HAP-1 (cell line): ENCODE measurements around the gene SPN.
"Not testable (repeated sequence)": the region's sequence is repeated elsewhere in the genome, so short reads cannot be mapped to it uniquely, and the experiment has no call there.

Experiments used
- DNase-seq, 2 experiments: peaks; one replicate each; pipeline ENCODE4 v3.0.0-alpha.2; 2016 to 2020; ENCODE audit warnings: low spot score in 2 of 2
- H3K27me3 ChIP-seq: fragments of 250-450 bp; sonication (Bioruptor Pico); 2 replicates; pipeline ENCODE4 v1.5.1; 2020; ENCODE audit warnings: low read depth, mild to moderate bottlenecking, moderate library complexity
- H3K36me3 ChIP-seq: fragments of 250-450 bp; sonication (Bioruptor Pico); replicated peaks from 2 replicates; pipeline ENCODE4 v1.5.1; 2020; ENCODE audit warnings: mild to moderate bottlenecking
- H3K4me1 ChIP-seq: fragments of 250-450 bp; sonication (Bioruptor Pico); 2 replicates; pipeline ENCODE4 v1.5.1; 2020; ENCODE audit warnings: mild to moderate bottlenecking
- H3K4me3 ChIP-seq: fragments of 250-450 bp; sonication (Bioruptor Pico); 2 replicates; pipeline ENCODE4 v1.5.1; 2020; ENCODE audit warnings: mild to moderate bottlenecking, moderate library complexity
- H3K9me3 ChIP-seq: fragments of 250-450 bp; sonication (Bioruptor Pico); 2 replicates; pipeline ENCODE4 v1.5.1; 2020; ENCODE audit warnings: mild to moderate bottlenecking, moderate library complexity
- in situ Hi-C: fragments of 300-500 bp; cut with MboI; formaldehyde crosslinking; loops from 3 replicates; pipeline ENCODE4 v1.14.3; 2020; ENCODE audit warnings: low sequenced_read_pairs, inconsistent platforms, mixed read lengths

SPN gene

GRCh38 chr16:29635902-29636301 is 27.1 kb upstream of the SPN start:
- DNase-seq, H3K9me3 ChIP-seq, in situ Hi-C loops, H3K36me3 ChIP-seq, H3K4me1 ChIP-seq, H3K27me3 ChIP-seq, H3K4me3 ChIP-seq: not testable (repeated sequence)

GRCh38 chr16:29636368-29636767 is 26.7 kb upstream of the SPN start:
- H3K4me3 ChIP-seq, in situ Hi-C loops, H3K36me3 ChIP-seq, H3K9me3 ChIP-seq, H3K27me3 ChIP-seq, DNase-seq, H3K4me1 ChIP-seq: not testable (repeated sequence)

- in situ Hi-C loops, DNase-seq: not testable (repeated sequence)
These were observed 24.3 kb upstream of the SPN start for GRCh38 chr16:29638751-29639150.

GRCh38 chr16:29641561-29641960 is 21.5 kb upstream of the SPN start:
- in situ Hi-C loops: no loop called here
- Histone ChIP-seq H3K9me3 (no peaks in the 10 kb centered on the region), H3K4me1 (no peaks in the 10 kb centered on the region), H3K36me3 (no peaks in the 10 kb centered on the region), H3K4me3 (no peak overlapping the region), H3K27me3 (no peaks in the 10 kb centered on the region)
- DNase-seq: no peak

More at GRCh38 chr16:29638751-29639150, 24.3 kb upstream of the SPN start:
- H3K4me1 ChIP-seq, H3K27me3 ChIP-seq, H3K36me3 ChIP-seq, H3K4me3 ChIP-seq, H3K9me3 ChIP-seq: not testable (repeated sequence)

GRCh38 chr16:29643596-29643995 is 19.5 kb upstream of the SPN start:
- H3K4me1 ChIP-seq: no peaks in the 10 kb centered on the region
- DNase-seq: no peak
- H3K27me3 ChIP-seq: no peaks in the 10 kb centered on the region
- in situ Hi-C loops: no loop called here
- H3K36me3 ChIP-seq: no peaks in the 10 kb centered on the region
- no peaks in the 10 kb centered on the region for H3K9me3 ChIP-seq
- H3K4me3 ChIP-seq: no peak overlapping the region

GRCh38 chr16:29644338-29644857 is 18.6 kb upstream of the SPN start:
- H3K27me3 ChIP-seq: no peaks in the 10 kb centered on the region
- in situ Hi-C loops: no loop called here

GRCh38 chr16:29644973-29645693 is 17.9 kb upstream of the SPN start:
- no peak for DNase-seq
- no peaks in the 10 kb centered on the region for H3K27me3 ChIP-seq
- no peaks in the 10 kb centered on the region for H3K9me3 ChIP-seq
- in situ Hi-C loops: no loop called here
- H3K4me3 ChIP-seq: no peak overlapping the region
- no peaks in the 10 kb centered on the region for H3K4me1 ChIP-seq
- no peaks in the 10 kb centered on the region for H3K36me3 ChIP-seq

More at GRCh38 chr16:29644338-29644857, 18.6 kb upstream of the SPN start:
- no peaks in the 10 kb centered on the region for H3K36me3 ChIP-seq
- H3K9me3 ChIP-seq: no peaks in the 10 kb centered on the region
- DNase-seq: no peak
- no peaks in the 10 kb centered on the region for H3K4me1 ChIP-seq
- no peak overlapping the region for H3K4me3 ChIP-seq

GRCh38 chr16:29645694-29646187 is 17.3 kb upstream of the SPN start:
- H3K36me3 ChIP-seq: no peaks in the 10 kb centered on the region
- H3K27me3 ChIP-seq: no peaks in the 10 kb centered on the region
- in situ Hi-C loops: no loop called here
- peak; percentile 22 to 34 for DNase-seq
- no peak overlapping the region for H3K4me3 ChIP-seq
- H3K9me3 ChIP-seq: no peaks in the 10 kb centered on the region
- no peaks in the 10 kb centered on the region for H3K4me1 ChIP-seq

- Histone ChIP-seq H3K9me3 (no peaks in the 10 kb centered on the region), H3K36me3 (no peaks in the 10 kb centered on the region), H3K4me1 (no peaks in the 10 kb centered on the region), H3K27me3 (no peaks in the 10 kb centered on the region), H3K4me3 (no peak overlapping the region)
- in situ Hi-C loops: no loop called here
- DNase-seq: no peak
These were observed 16.1 kb upstream of the SPN start for GRCh38 chr16:29646947-29647346.

GRCh38 chr16:29649588-29650494 is 13.2 kb upstream of the SPN start:
- in situ Hi-C loops: loop anchor here (10.0 kb wide), 1 partner anchor 625 kb away; no protein-coding TSS in a partner anchor
- Histone ChIP-seq H3K27me3 (no peaks in the 10 kb centered on the region), H3K9me3 (no peaks in the 10 kb centered on the region), H3K4me1 (no peaks in the 10 kb centered on the region), H3K4me3 (no peak overlapping the region), H3K36me3 (no peaks in the 10 kb centered on the region)
- DNase-seq: no peak

GRCh38 chr16:29650771-29651170 is 12.3 kb upstream of the SPN start:
- no peak for DNase-seq
- no peaks in the 10 kb centered on the region for H3K36me3 ChIP-seq
- no peaks in the 10 kb centered on the region for H3K9me3 ChIP-seq
- H3K4me1 ChIP-seq: no peaks in the 10 kb centered on the region
- H3K4me3 ChIP-seq: no peak overlapping the region
- H3K27me3 ChIP-seq: no peaks in the 10 kb centered on the region
- in situ Hi-C loops: loop anchor here (10.0 kb wide), 1 partner anchor 626 kb away; no protein-coding TSS in a partner anchor

GRCh38 chr16:29651774-29652349 is 11.2 kb upstream of the SPN start:
- H3K9me3 ChIP-seq: no peaks in the 10 kb centered on the region
- no peaks in the 10 kb centered on the region for H3K36me3 ChIP-seq
- no peaks in the 10 kb centered on the region for H3K27me3 ChIP-seq
- no peak for DNase-seq
- in situ Hi-C loops: loop anchor here (10.0 kb wide), 1 partner anchor 627 kb away; no protein-coding TSS in a partner anchor
- no peaks in the 10 kb centered on the region for H3K4me1 ChIP-seq
- H3K4me3 ChIP-seq: no peak overlapping the region

- H3K4me3 ChIP-seq: no peak overlapping the region
- in situ Hi-C loops: loop anchor here (10.0 kb wide), 1 partner anchor 629 kb away; no protein-coding TSS in a partner anchor
- DNase-seq: peak in 1 of 2 experiments; percentile 43
These were observed 9.6 kb upstream of the SPN start for GRCh38 chr16:29653471-29653870.

More at GRCh38 chr16:29653471-29653870, 9.6 kb upstream of the SPN start:
- Histone ChIP-seq H3K27me3 (no peaks in the 10 kb centered on the region), H3K9me3 (no peaks in the 10 kb centered on the region), H3K36me3 (no peaks in the 10 kb centered on the region), H3K4me1 (no peaks in the 10 kb centered on the region)
